NCI-H2196 (cell line): ENCODE results near the gene KCTD11.

ENCODE experiments used
- DNase-seq: peaks from one replicate; lab custom pipeline; 2025; ENCODE audit not compliant: unreplicated experiment; lab: John Stamatoyannopoulos, UW

Gene KCTD11

DNA sequence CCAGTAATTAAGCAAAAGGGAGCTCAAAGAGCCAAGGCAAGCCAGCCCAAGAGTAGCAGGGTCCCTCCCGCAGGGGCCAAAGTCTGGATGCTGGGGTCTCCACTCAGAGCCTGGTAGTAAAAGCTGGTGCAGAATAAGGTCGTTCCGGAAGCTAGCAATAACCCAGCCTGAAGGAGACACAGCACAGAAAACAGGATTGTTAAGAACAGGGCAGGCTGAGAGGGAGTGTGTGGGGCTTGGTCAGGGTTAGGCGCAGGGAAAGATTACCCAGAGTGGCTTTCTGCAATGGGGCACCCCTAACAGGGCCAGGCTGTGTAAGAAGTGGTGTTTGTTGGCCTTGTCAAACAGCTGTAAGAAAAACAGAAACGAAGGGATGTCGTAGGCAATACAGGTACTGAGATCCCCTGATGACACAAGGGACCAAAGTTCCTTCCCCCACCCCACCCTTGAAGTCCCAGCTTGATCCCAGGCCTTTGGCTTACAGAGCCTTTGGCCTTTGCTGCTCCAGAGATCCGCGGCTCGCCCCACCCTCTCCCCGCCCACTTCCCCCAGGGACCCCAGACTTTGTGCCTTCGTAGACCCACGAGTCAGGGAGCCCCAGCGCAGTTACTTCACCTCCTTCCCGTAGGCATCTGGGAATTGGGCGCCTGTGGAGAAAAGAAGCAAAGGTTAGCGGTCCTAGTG is 51.2 kb downstream of the KCTD11 start:
- DNase-seq: peak; percentile 26

DNA sequence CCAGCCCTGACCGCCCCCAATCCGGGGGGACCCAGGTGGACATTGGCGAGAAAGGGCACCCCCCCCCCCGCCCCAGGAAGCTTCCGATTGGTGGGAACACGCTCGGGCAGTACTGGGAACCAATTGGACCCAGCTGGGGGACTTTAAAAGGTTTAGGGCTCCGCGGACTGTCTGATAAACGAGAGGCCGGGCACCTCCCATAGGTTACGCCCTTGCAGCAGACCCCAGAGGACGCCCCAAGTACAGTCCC is 51.7 kb downstream of the KCTD11 start:
- peak; percentile 55 for DNase-seq

DNA sequence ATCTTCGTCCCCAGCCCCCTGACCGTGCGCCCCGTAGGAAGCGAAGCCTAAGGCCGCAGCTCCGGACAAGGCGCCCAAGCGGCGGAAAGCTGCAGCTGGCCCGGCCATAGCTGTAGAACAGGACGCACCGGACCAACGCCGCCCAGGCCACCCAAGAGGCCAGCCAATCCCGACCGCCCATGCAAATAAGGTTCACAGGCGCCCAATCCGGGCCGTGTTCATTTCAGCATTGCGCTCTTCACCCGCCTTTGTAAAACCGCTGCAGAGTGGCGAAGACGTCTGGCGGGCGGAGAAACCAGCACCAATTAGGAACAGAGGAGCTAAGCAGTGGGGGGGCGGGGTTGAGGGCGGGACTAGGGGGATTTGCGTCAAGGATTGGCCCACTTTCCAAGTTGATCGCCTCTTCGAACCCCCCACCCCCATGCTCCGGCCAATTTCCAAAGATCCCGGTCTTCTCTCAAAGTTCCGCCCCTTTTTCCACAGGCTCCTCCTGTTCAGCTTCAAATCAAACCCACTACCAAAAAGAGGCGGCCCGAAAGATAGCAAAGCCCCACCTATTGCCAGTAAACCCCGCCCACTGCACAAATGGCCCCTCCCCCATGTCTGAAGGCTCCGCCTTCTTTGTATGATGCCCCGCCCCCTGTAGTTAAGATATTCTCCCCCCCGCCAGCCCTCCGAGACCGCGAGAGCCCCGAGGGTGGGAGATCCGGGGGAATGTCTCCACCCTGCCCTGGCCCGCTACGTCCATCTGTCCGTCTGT is 52.2 kb downstream of the KCTD11 start, which contains the start of gene TMEM256:
Gene TMEM256 (minus strand): TSS at position 121 of the 760 bp plus-strand sequence. CDS start 13 bp downstream, at position 108.
- DNase-seq: peak; percentile 87
